K562 (cell line): ENCODE results near the gene DTX4.

Experiments
- ADNP ChIP-seq: fragments of 200-800 bp; sonication (Bioruptor generic); IDR thresholded peaks from 2 replicates; pipeline ENCODE4 v1.6.1; 2016; ENCODE audit warnings: missing genetic modification characterization, missing compliant biosample characterization
- GABPB1 ChIP-seq: sonication (generic); formaldehyde crosslinking; IDR thresholded peaks from 2 replicates; pipeline ENCODE4 v1.8.0; 2022; ENCODE audit warnings: mild to moderate bottlenecking, missing genetic modification reagents
- GTF2F1 ChIP-seq: IDR thresholded peaks from 2 replicates; pipeline ENCODE4 v1.6.1; 2011; ENCODE audit warnings: low read depth, low read length, improper control_type of control experiment
- HOMEZ ChIP-seq: fragments of 250-450 bp; sonication (Bioruptor Pico); IDR thresholded peaks from 2 replicates; pipeline ENCODE4 v1.4.0; 2020; ENCODE audit warnings: mild to moderate bottlenecking, moderate library complexity
- JUNB ChIP-seq: fragments of 450-650 bp; formaldehyde crosslinking; conservative IDR thresholded peaks from 2 replicates; pipeline ENCODE4 v1.4.0; 2020; ENCODE audit warnings: mild to moderate bottlenecking
- PHB ChIP-seq: fragments of 250-450 bp; sonication (Bioruptor Pico); IDR thresholded peaks from 2 replicates; pipeline ENCODE4 v1.5.0; 2021
- SMARCA5 ChIP-seq: fragments of 450-650 bp; IDR thresholded peaks from 2 replicates; pipeline ENCODE4 v1.6.1; 2016
- SRSF1 ChIP-seq: fragments of 200-400 bp; formaldehyde crosslinking; IDR thresholded peaks from 2 replicates; pipeline ENCODE4 v1.6.1; 2017; ENCODE audit warnings: mild to moderate bottlenecking, low read depth, low read length, moderate library complexity
- TCF7L2 ChIP-seq: fragments of 150-350 bp; IDR thresholded peaks from 2 replicates; pipeline ENCODE4 v1.6.1; 2016; ENCODE audit warnings: low read depth, mild to moderate bottlenecking, low read length, moderate library complexity
- USF2 ChIP-seq: sonication (generic); formaldehyde crosslinking; IDR thresholded peaks from 2 replicates; pipeline ENCODE4 v1.5.0; 2020; ENCODE audit warnings: missing genetic modification reagents
- ZNF77 ChIP-seq: fragments of 250-450 bp; sonication (Bioruptor Pico); IDR thresholded peaks from 2 replicates; pipeline ENCODE4 v1.5.0; 2020
- TF ChIP-seq, protein P1 (sequence below): sonication (generic); formaldehyde crosslinking; IDR thresholded peaks from 2 replicates; pipeline ENCODE4 v1.8.1; 2022; ENCODE audit warnings: missing genetic modification reagents
- TF ChIP-seq, protein P2 (sequence below): fragments of 450-650 bp; IDR thresholded peaks from 2 replicates; pipeline ENCODE4 v1.6.1; 2016; ENCODE audit warnings: borderline replicate concordance

GRCh38 chr11:59178402-59178801 is 6.5 kb downstream of the DTX4 start:
- no peak for TF ChIP-seq TCF7L2
- no peak for TF ChIP-seq ADNP
- TF ChIP-seq SMARCA5 = no peak
- TF ChIP-seq GABPB1 (CRISPR knock-in tag) = no peak
- TF ChIP-seq PHB (CRISPR knock-in tag) = no peak
- TF ChIP-seq USF2 (CRISPR knock-in tag) = no peak
- TF ChIP-seq ZNF77 = no peak
- no peak for TF ChIP-seq HOMEZ (CRISPR knock-in tag)
- TF ChIP-seq JUNB (CRISPR knock-in tag) = no peak
- no peak for TF ChIP-seq SRSF1
- TF ChIP-seq, protein P1, sequence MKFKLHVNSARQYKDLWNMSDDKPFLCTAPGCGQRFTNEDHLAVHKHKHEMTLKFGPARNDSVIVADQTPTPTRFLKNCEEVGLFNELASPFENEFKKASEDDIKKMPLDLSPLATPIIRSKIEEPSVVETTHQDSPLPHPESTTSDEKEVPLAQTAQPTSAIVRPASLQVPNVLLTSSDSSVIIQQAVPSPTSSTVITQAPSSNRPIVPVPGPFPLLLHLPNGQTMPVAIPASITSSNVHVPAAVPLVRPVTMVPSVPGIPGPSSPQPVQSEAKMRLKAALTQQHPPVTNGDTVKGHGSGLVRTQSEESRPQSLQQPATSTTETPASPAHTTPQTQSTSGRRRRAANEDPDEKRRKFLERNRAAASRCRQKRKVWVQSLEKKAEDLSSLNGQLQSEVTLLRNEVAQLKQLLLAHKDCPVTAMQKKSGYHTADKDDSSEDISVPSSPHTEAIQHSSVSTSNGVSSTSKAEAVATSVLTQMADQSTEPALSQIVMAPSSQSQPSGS = no peak
- TF ChIP-seq GTF2F1 = no peak
- TF ChIP-seq, protein P2, sequence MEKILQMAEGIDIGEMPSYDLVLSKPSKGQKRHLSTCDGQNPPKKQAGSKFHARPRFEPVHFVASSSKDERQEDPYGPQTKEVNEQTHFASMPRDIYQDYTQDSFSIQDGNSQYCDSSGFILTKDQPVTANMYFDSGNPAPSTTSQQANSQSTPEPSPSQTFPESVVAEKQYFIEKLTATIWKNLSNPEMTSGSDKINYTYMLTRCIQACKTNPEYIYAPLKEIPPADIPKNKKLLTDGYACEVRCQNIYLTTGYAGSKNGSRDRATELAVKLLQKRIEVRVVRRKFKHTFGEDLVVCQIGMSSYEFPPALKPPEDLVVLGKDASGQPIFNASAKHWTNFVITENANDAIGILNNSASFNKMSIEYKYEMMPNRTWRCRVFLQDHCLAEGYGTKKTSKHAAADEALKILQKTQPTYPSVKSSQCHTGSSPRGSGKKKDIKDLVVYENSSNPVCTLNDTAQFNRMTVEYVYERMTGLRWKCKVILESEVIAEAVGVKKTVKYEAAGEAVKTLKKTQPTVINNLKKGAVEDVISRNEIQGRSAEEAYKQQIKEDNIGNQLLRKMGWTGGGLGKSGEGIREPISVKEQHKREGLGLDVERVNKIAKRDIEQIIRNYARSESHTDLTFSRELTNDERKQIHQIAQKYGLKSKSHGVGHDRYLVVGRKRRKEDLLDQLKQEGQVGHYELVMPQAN = no peak
